WTC11 (cell line): ENCODE data around the gene FRMD4A. TPM values are rescaled to one million over a fixed set of nuclear protein-coding genes. Genes with fewer than 3 reads are reported as not detected.

ENCODE experiments used
- ATAC-seq: fragments of 200-7000 bp; cut with Tn5 transposase; 2 replicates; pipeline ENCODE4 v1.10.0; 2021; ENCODE audit warnings: mild to moderate bottlenecking, moderate library complexity
- CTCF ChIA-PET: fragments of 300-600 bp; sonication (Branson Sonifier 250); formaldehyde crosslinking; loops from one replicate; lab custom pipeline; 2021; ENCODE audit warnings: antibody characterized with exemption; lab: Charles Lee
- POLR2A ChIA-PET: fragments of 350-600 bp; sonication (Branson Sonifier 250); formaldehyde crosslinking; loops from one replicate; lab custom pipeline; 2021; ENCODE audit warnings: antibody characterized with exemption; lab: Charles Lee
- DNase-seq: peaks from one replicate; pipeline ENCODE4 v3.0.0; 2021; ENCODE audit warnings: low spot score
- H3K27ac Mint-ChIP-seq: 2 replicates; pipeline ENCODE4 v1.8.0; 2021; ENCODE audit warnings: mixed read lengths
- H3K27me3 Mint-ChIP-seq: 2 replicates; pipeline ENCODE4 v1.8.0; 2021; ENCODE audit warnings: low read depth, mild to moderate bottlenecking, moderate library complexity, mixed read lengths
- H3K36me3 Mint-ChIP-seq: 2 replicates; pipeline ENCODE4 v1.8.0; 2021; ENCODE audit warnings: mixed read lengths
- H3K4me1 Mint-ChIP-seq: 2 replicates; pipeline ENCODE4 v1.8.0; 2022; ENCODE audit warnings: mixed read lengths
- H3K4me3 Mint-ChIP-seq: 2 replicates; pipeline ENCODE4 v1.8.0; 2021; ENCODE audit warnings: mild to moderate bottlenecking, moderate library complexity, mixed read lengths
- H3K9me3 Mint-ChIP-seq: 2 replicates; pipeline ENCODE4 v1.8.0; 2021; ENCODE audit warnings: mixed read lengths
- AFF4 ChIP-seq: sonication (generic); formaldehyde crosslinking; IDR thresholded peaks from 2 replicates; pipeline ENCODE4 v1.8.1; 2023; ENCODE audit warnings: mild to moderate bottlenecking, missing genetic modification reagents, borderline replicate concordance
- ARID4B ChIP-seq: sonication (generic); formaldehyde crosslinking; IDR thresholded peaks from 2 replicates; pipeline ENCODE4 v1.8.0; 2023; ENCODE audit warnings: missing genetic modification reagents, mild to moderate bottlenecking, borderline replicate concordance
- CTCF ChIP-seq: fragments of 200-600 bp; IDR thresholded peaks from 2 replicates; pipeline ENCODE4 v1.8.0; 2022; ENCODE audit warnings: antibody characterized with exemption
- FOXP4 ChIP-seq: sonication (generic); formaldehyde crosslinking; IDR thresholded peaks from 2 replicates; pipeline ENCODE4 v1.8.0; 2022; ENCODE audit warnings: mild to moderate bottlenecking, missing genetic modification reagents
- MLX ChIP-seq: sonication (generic); formaldehyde crosslinking; IDR thresholded peaks from 2 replicates; pipeline ENCODE4 v1.8.1; 2023; ENCODE audit warnings: mild to moderate bottlenecking, missing genetic modification reagents, moderate library complexity
- OVOL2 ChIP-seq: fragments of 250-450 bp; sonication (Bioruptor Pico); IDR thresholded peaks from 2 replicates; pipeline ENCODE4 v1.9.0; 2021; ENCODE audit warnings: mild to moderate bottlenecking, borderline replicate concordance
- PRDM15 ChIP-seq: sonication (generic); formaldehyde crosslinking; IDR thresholded peaks from 2 replicates; pipeline ENCODE4 v1.8.0; 2022; ENCODE audit warnings: missing genetic modification reagents
- PRRX2 ChIP-seq: fragments of 250-450 bp; sonication (Bioruptor Pico); IDR thresholded peaks from 2 replicates; pipeline ENCODE4 v1.8.0; 2021; ENCODE audit warnings: mild to moderate bottlenecking
- SOX15 ChIP-seq: fragments of 250-450 bp; sonication (Bioruptor Pico); IDR thresholded peaks from 2 replicates; pipeline ENCODE4 v1.9.0; 2021; ENCODE audit warnings: mild to moderate bottlenecking
- STAT6 ChIP-seq: sonication (generic); formaldehyde crosslinking; conservative IDR thresholded peaks from 2 replicates; pipeline ENCODE4 v1.8.1; 2023; ENCODE audit warnings: mild to moderate bottlenecking, low read depth, missing genetic modification reagents, moderate library complexity
- TEAD1 ChIP-seq: sonication (generic); formaldehyde crosslinking; IDR thresholded peaks from 2 replicates; pipeline ENCODE4 v1.8.0; 2022; ENCODE audit warnings: mild to moderate bottlenecking, missing genetic modification reagents
- TEAD4 ChIP-seq: sonication (generic); formaldehyde crosslinking; IDR thresholded peaks from 2 replicates; pipeline ENCODE4 v1.8.0; 2022; ENCODE audit warnings: mild to moderate bottlenecking, missing genetic modification reagents
- ZNF232 ChIP-seq: sonication (generic); formaldehyde crosslinking; IDR thresholded peaks from 2 replicates; pipeline ENCODE4 v1.8.0; 2022; ENCODE audit warnings: mild to moderate bottlenecking, missing genetic modification reagents
- ZNF671 ChIP-seq: fragments of 250-450 bp; sonication (Bioruptor Pico); IDR thresholded peaks from 2 replicates; pipeline ENCODE4 v1.8.0; 2021; ENCODE audit warnings: mild to moderate bottlenecking
- total RNA-seq: library from RNA; stranded (reverse); gene quantifications from 3 replicates; pipeline ENCODE4 v1.2.3, GENCODE V29; 2021

Gene FRMD4A
- total RNA-seq, 1 experiment from 2014 or later: 35.5 TPM

- ChIA-PET CTCF (interaction anchor here (0.6 to 1.5 kb wide), 3 partner anchors 11 to 237 kb away, joined by 3 to 4 read pairs (median 4); no protein-coding TSS in a partner anchor), POLR2A (no interaction called here)
- Mint-ChIP-seq H3K27me3 (no peaks in the 10 kb centered on the region), H3K9me3 (no peaks in the 10 kb centered on the region), H3K36me3 (no peaks in the 10 kb centered on the region), H3K4me1 (peaks cover 14% of the 10 kb centered on the region), H3K27ac (peak overlapping the region; percentile 50; the same call in 1 of the 2 replicates), H3K4me3 (no peak overlapping the region)
- no peak for ATAC-seq
- no peak for DNase-seq
- no peak for TF ChIP-seq OVOL2 (CRISPR knock-in tag)
- no peak for TF ChIP-seq ZNF671
- no peak for TF ChIP-seq TEAD4 (CRISPR knock-in tag)
- no peak for TF ChIP-seq ZNF232 (CRISPR knock-in tag)
- no peak for TF ChIP-seq FOXP4 (CRISPR knock-in tag)
- TF ChIP-seq STAT6 (CRISPR knock-in tag): no peak
- no peak for TF ChIP-seq CTCF
- no peak for TF ChIP-seq SOX15
- TF ChIP-seq TEAD1 (CRISPR knock-in tag): no peak
- no peak for TF ChIP-seq AFF4 (CRISPR knock-in tag)
- no peak for TF ChIP-seq PRRX2 (CRISPR knock-in tag)
- TF ChIP-seq PRDM15 (CRISPR knock-in tag): no peak
- no peak for TF ChIP-seq ARID4B (CRISPR knock-in tag)
- no peak for TF ChIP-seq MLX (CRISPR knock-in tag)
These were observed 534.8 kb downstream of the FRMD4A start for GRCh38 chr10:13795653-13796555.
